H9 (cell line): Measurements from ENCODE around the gene ADGRF5. TPM values are rescaled to one million over a fixed set of nuclear protein-coding genes. Genes with fewer than 3 reads are reported as not detected.

Source experiments
- DNase-seq: peaks from one replicate; pipeline ENCODE4 v3.0.0-alpha.2; 2017
- H2AFZ ChIP-seq: one replicate; pipeline ENCODE4 v1.6.1; 2013; ENCODE audit warnings: mild to moderate bottlenecking, low read length, control low read depth, moderate library complexity
- H2AK5ac ChIP-seq: 2 replicates; pipeline ENCODE4 v1.6.1; 2013; ENCODE audit warnings: low read length, control low read depth, mixed read lengths; ENCODE audit not compliant: insufficient read length
- H2BK120ac ChIP-seq: one replicate; pipeline ENCODE4 v1.6.1; 2013; ENCODE audit warnings: low read depth, mild to moderate bottlenecking, low read length, control low read depth, inconsistent platforms; ENCODE audit not compliant: poor library complexity, severe bottlenecking
- H2BK12ac ChIP-seq: 2 replicates; pipeline ENCODE4 v1.6.1; 2013; ENCODE audit warnings: low read length, control low read depth, mixed read lengths, low read depth; ENCODE audit not compliant: insufficient read length
- H2BK15ac ChIP-seq: 2 replicates; pipeline ENCODE4 v1.6.1; 2013; ENCODE audit warnings: low read depth, low read length, control low read depth
- H2BK20ac ChIP-seq: one replicate; pipeline ENCODE4 v1.6.1; 2013; ENCODE audit warnings: low read depth, mild to moderate bottlenecking, low read length, control low read depth, inconsistent platforms; ENCODE audit not compliant: poor library complexity, severe bottlenecking
- H2BK5ac ChIP-seq: 2 replicates; pipeline ENCODE4 v1.6.1; 2013; ENCODE audit warnings: low read length, control low read depth, mixed read lengths; ENCODE audit not compliant: insufficient read length
- H3K14ac ChIP-seq: 2 replicates; pipeline ENCODE4 v1.6.1; 2013; ENCODE audit warnings: low read length, control low read depth; ENCODE audit not compliant: insufficient read depth
- H3K18ac ChIP-seq: 2 replicates; pipeline ENCODE4 v1.6.1; 2013; ENCODE audit warnings: low read depth, mild to moderate bottlenecking, mixed read lengths, low read length, control low read depth; ENCODE audit not compliant: insufficient read length
- H3K23ac ChIP-seq: 2 replicates; pipeline ENCODE4 v1.6.1; 2013; ENCODE audit warnings: low read length, control low read depth, mixed read lengths, low read depth; ENCODE audit not compliant: insufficient read length
- H3K23me2 ChIP-seq: 2 replicates; pipeline ENCODE4 v1.6.1; 2013; ENCODE audit warnings: low read depth, mild to moderate bottlenecking, mixed read lengths, low read length, control low read depth; ENCODE audit not compliant: insufficient read length, poor library complexity, severe bottlenecking
- H3K27ac ChIP-seq: 2 replicates; pipeline ENCODE4 v1.5.1; 2013; ENCODE audit warnings: low read length, control low read depth, mixed read lengths, low read depth; ENCODE audit not compliant: insufficient read length
- H3K27me3 ChIP-seq: 2 replicates; pipeline ENCODE4 v1.6.1; 2013; ENCODE audit warnings: low read length, control low read depth, inconsistent platforms; ENCODE audit not compliant: insufficient read depth
- H3K4ac ChIP-seq: 2 replicates; pipeline ENCODE4 v1.6.1; 2013; ENCODE audit warnings: low read depth, mild to moderate bottlenecking, control low read depth, inconsistent platforms, low read length, moderate library complexity
- H3K4me1 ChIP-seq: 2 replicates; pipeline ENCODE4 v1.6.1; 2013; ENCODE audit warnings: low read length, control low read depth, inconsistent platforms; ENCODE audit not compliant: insufficient read depth
- H3K4me2 ChIP-seq: 2 replicates; pipeline ENCODE4 v1.6.1; 2013; ENCODE audit warnings: low read length, control low read depth, mixed read lengths; ENCODE audit not compliant: insufficient read length, insufficient read depth
- H3K56ac ChIP-seq: 2 replicates; pipeline ENCODE4 v1.6.1; 2013; ENCODE audit warnings: low read depth, mild to moderate bottlenecking, mixed read lengths, low read length, control low read depth; ENCODE audit not compliant: insufficient read length
- H3K79me1 ChIP-seq: 2 replicates; pipeline ENCODE4 v1.6.1; 2013; ENCODE audit warnings: low read depth, mild to moderate bottlenecking, moderate library complexity, low read length, control low read depth, inconsistent platforms; ENCODE audit not compliant: insufficient read depth, poor library complexity, severe bottlenecking
- H3K79me2 ChIP-seq: 2 replicates; pipeline ENCODE4 v1.6.1; 2013; ENCODE audit warnings: low read length, control low read depth, inconsistent platforms; ENCODE audit not compliant: insufficient read depth
- H3K9ac ChIP-seq: 2 replicates; pipeline ENCODE4 v1.6.1; 2013; ENCODE audit warnings: low read length, control low read depth, mixed read lengths; ENCODE audit not compliant: insufficient read length; ENCODE audit errors: extremely low read depth
- H3K9me3 ChIP-seq: one replicate; pipeline ENCODE4 v1.6.1; 2013; ENCODE audit warnings: low read depth, low read length, inconsistent platforms; ENCODE audit not compliant: control insufficient read depth
- H3T11ph ChIP-seq: one replicate; pipeline ENCODE4 v1.6.1; 2013; ENCODE audit warnings: mild to moderate bottlenecking, low read length, control low read depth, inconsistent platforms
- H4K20me1 ChIP-seq: one replicate; pipeline ENCODE4 v1.6.1; 2013; ENCODE audit not compliant: control insufficient read depth, insufficient read length, insufficient read depth
- H4K5ac ChIP-seq: 2 replicates; pipeline ENCODE4 v1.6.1; 2013; ENCODE audit warnings: low read depth, mild to moderate bottlenecking, mixed read lengths, low read length, control low read depth; ENCODE audit not compliant: insufficient read length
- H4K8ac ChIP-seq: replicated peaks from 2 replicates; pipeline ENCODE4 v1.6.1; 2013; ENCODE audit warnings: low read length, control low read depth, mixed read lengths, low read depth; ENCODE audit not compliant: insufficient read length
- H4K91ac ChIP-seq: 2 replicates; pipeline ENCODE4 v1.6.1; 2013; ENCODE audit warnings: low read depth, mild to moderate bottlenecking, moderate library complexity, mixed read lengths, low read length, control low read depth; ENCODE audit not compliant: insufficient read length
- H3K27ac Mint-ChIP-seq, 3 experiments: 2 replicates in 2 of 3; 3 replicates in 1 of 3; pipeline ENCODE4 v1.8.0; 2020 to 2021; ENCODE audit warnings: mixed read lengths in 3 of 3, mild to moderate bottlenecking in 1 of 3, moderate library complexity in 1 of 3
- H3K27me3 Mint-ChIP-seq: 2 replicates; pipeline ENCODE4 v1.8.0; 2021; ENCODE audit warnings: low read depth, mild to moderate bottlenecking, moderate library complexity, mixed read lengths
- H3K36me3 Mint-ChIP-seq, 3 experiments: 2 replicates in 2 of 3; 3 replicates in 1 of 3; pipeline ENCODE4 v1.8.0; 2020 to 2021; ENCODE audit warnings: low read depth in 3 of 3, mixed read lengths in 3 of 3; ENCODE audit not compliant: insufficient read depth in 1 of 3
- H3K4me1 Mint-ChIP-seq, 2 experiments: 2 replicates each; pipeline ENCODE4 v1.8.0; 2020; ENCODE audit warnings: mixed read lengths in 2 of 2
- H3K4me3 Mint-ChIP-seq, 2 experiments: 2 replicates in 1 of 2; 3 replicates in 1 of 2; pipeline ENCODE4 v1.8.0; 2020 to 2021; ENCODE audit warnings: mild to moderate bottlenecking in 2 of 2, mixed read lengths in 2 of 2, moderate library complexity in 1 of 2
- H3K9me3 Mint-ChIP-seq, 2 experiments: 2 replicates in 1 of 2; 3 replicates in 1 of 2; pipeline ENCODE4 v1.8.0; 2020; ENCODE audit warnings: mild to moderate bottlenecking in 2 of 2, mixed read lengths in 2 of 2, moderate library complexity in 1 of 2
- CTCF ChIP-seq: fragments of 200-600 bp; sonication (generic); conservative IDR thresholded peaks from 3 replicates; pipeline ENCODE4 v1.8.0; 2021; ENCODE audit warnings: antibody characterized with exemption, mild to moderate bottlenecking
- total RNA-seq: library from RNA; stranded (reverse); gene quantifications from 2 replicates; pipeline ENCODE4 v1.2.1, GENCODE V29; 2021

ADGRF5 gene
- total RNA-seq, 1 experiment from 2014 or later, result not detected

GRCh38 chr6:46896871-46897270, 24.9 kb downstream of the ADGRF5 start:
- Histone ChIP-seq H2BK5ac (no peak overlapping the region), H4K5ac (no peak overlapping the region), H2BK15ac (no peak overlapping the region), H3K23ac (no peak overlapping the region), H2BK12ac (no peak overlapping the region), H3T11ph (no peak overlapping the region), H3K9ac (no peak overlapping the region), H3K56ac (no peak overlapping the region), H4K8ac (no peak overlapping the region), H2AFZ (no peak overlapping the region), H3K14ac (no peak overlapping the region), H3K79me1 (no peaks in the 10 kb centered on the region), H3K79me2 (no peaks in the 10 kb centered on the region), H2BK120ac (no peak overlapping the region), H2BK20ac (no peak overlapping the region), H3K27me3 (no peaks in the 10 kb centered on the region), H2AK5ac (no peak overlapping the region), H3K4ac (no peak overlapping the region), H3K18ac (no peak overlapping the region), H3K4me2 (no peak overlapping the region), H3K27ac (no peak overlapping the region), H4K20me1 (no peaks in the 10 kb centered on the region), H3K23me2 (no peaks in the 10 kb centered on the region), H4K91ac (no peak overlapping the region), H3K4me1 (no peaks in the 10 kb centered on the region), H3K9me3 (no peaks in the 10 kb centered on the region)
- no peak for DNase-seq
- no peak overlapping the region for H3K4me3 Mint-ChIP-seq
- no peak overlapping the region for H3K27ac Mint-ChIP-seq
- H3K36me3 Mint-ChIP-seq, result no peaks in the 10 kb centered on the region; a peak in 1 of 7 replicates
- H3K4me1 Mint-ChIP-seq, result peaks cover 11 to 15% of the 10 kb centered on the region in 2 experiments
- no peaks in the 10 kb centered on the region; a peak in 1 of 5 replicates for H3K9me3 Mint-ChIP-seq
- H3K27me3 Mint-ChIP-seq, result peaks cover 2% of the 10 kb centered on the region
- TF ChIP-seq CTCF, result no peak
